Mononuclear cell (primary cell): ENCODE measurements around the gene PREX1. TPM values are rescaled to one million over a fixed set of nuclear protein-coding genes. Genes with fewer than 3 reads are reported as not detected.

Source experiments
- H3K27me3 ChIP-seq: 2 replicates; pipeline ENCODE4 v1.6.0; 2011; ENCODE audit warnings: low read length, control low read depth; ENCODE audit not compliant: insufficient read depth
- H3K4me1 ChIP-seq: 2 replicates; pipeline ENCODE4 v1.5.1; 2011; ENCODE audit warnings: mild to moderate bottlenecking, low read length, control low read depth; ENCODE audit not compliant: insufficient read depth
- H3K4me3 ChIP-seq: 2 replicates; pipeline ENCODE4 v1.5.1; 2011; ENCODE audit warnings: mild to moderate bottlenecking, low read length, moderate library complexity
- H3K9me3 ChIP-seq: 2 replicates; pipeline ENCODE4 v1.5.1; 2011; ENCODE audit warnings: low read depth, mild to moderate bottlenecking, control low read depth, low read length
- total RNA-seq: library from RNA; depleted of rRNA; stranded (reverse); fragments of >200 nt; gene quantifications from one replicate; pipeline ENCODE4 v1.2.3, GENCODE V29; 2012

The PREX1 gene
- total RNA-seq, 1 donor: 128 TPM

DNA sequence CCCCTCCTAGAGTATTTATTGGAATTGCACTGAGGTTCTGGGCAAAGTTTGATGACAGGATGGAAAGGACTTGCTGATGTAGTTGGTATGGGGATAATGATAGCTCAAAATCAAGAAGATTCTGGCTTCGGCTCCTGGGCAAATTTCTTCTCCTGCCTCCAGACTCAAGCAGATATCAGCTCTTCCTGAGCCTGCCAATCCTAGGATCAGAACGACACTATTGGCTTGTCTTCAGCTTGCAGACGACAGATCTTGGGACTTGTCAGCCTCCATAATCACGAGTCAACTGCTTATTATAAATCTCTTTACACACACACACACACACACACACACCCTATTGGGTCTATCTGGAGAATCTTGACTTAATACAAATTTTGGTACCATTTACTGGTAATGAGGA lies 131.1 kb downstream of the PREX1 start:
- no peaks in the 10 kb centered on the region for H3K27me3 ChIP-seq
- peaks cover 3% of the 10 kb centered on the region for H3K4me1 ChIP-seq
- no peaks in the 10 kb centered on the region for H3K9me3 ChIP-seq
- H3K4me3 ChIP-seq: no peak overlapping the region

DNA sequence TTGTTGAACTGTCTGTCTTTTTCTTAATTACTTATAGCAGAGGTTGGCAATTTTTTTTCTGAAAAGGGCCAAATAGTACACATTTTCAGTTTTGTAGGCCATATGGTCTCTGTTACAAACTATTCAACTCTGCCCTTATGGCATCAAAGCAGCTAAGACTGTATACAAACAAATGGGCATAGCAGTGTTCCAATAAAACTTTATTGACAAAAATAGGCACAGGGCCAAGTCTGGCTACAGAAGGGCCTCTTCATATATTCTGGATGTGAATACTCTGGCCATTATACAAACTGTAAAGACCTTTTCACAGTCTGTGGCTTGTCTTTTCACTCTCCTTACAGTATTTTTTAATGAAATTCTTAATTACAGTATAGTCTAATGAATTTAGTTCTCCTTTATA lies 132.1 kb downstream of the PREX1 start:
- Histone ChIP-seq H3K4me1 (peaks cover 10% of the 10 kb centered on the region), H3K4me3 (no peak overlapping the region), H3K27me3 (no peaks in the 10 kb centered on the region), H3K9me3 (no peaks in the 10 kb centered on the region)

- Histone ChIP-seq H3K9me3 (no peaks in the 10 kb centered on the region), H3K4me1 (peaks cover 14% of the 10 kb centered on the region), H3K4me3 (no peak overlapping the region), H3K27me3 (no peaks in the 10 kb centered on the region)
Measured at GRCh38 chr20:48695255-48695654, 132.5 kb downstream of the PREX1 start.

DNA sequence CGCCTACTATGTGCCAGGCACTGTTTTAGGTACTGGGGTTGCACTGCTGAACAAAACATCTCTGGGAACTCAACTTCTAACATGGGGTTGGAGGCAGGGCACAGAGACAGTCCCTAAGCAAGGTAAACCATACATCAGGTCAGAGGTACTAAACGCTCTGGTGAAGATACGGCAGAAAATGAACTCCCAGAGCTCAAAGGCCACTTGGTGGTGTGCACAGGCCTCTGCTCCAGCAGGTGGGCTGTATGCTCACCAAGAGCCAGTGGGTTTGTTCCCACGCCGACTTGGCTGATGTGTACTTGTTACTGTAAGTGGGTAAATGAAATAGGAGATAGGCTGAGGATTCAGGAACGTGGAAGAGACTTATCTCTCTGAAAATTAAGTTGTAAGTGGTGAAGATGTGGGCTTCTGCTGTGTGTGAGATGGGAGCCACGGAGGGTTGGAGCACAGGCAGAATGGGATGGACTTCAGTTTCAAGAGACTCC lies 133.4 kb downstream of the PREX1 start:
- Histone ChIP-seq H3K9me3 (no peaks in the 10 kb centered on the region), H3K4me1 (peaks cover 18% of the 10 kb centered on the region), H3K27me3 (no peaks in the 10 kb centered on the region), H3K4me3 (no peak overlapping the region)

- Histone ChIP-seq H3K9me3 (no peaks in the 10 kb centered on the region), H3K4me3 (no peak overlapping the region), H3K27me3 (no peaks in the 10 kb centered on the region), H3K4me1 (peaks cover 18% of the 10 kb centered on the region)
Measured at GRCh38 chr20:48691523-48691922, 136.3 kb downstream of the PREX1 start.

GRCh38 chr20:48690888-48691287 lies 136.9 kb downstream of the PREX1 start:
- Histone ChIP-seq H3K4me1 (peaks cover 23% of the 10 kb centered on the region), H3K4me3 (no peak overlapping the region), H3K27me3 (no peaks in the 10 kb centered on the region), H3K9me3 (no peaks in the 10 kb centered on the region)

DNA sequence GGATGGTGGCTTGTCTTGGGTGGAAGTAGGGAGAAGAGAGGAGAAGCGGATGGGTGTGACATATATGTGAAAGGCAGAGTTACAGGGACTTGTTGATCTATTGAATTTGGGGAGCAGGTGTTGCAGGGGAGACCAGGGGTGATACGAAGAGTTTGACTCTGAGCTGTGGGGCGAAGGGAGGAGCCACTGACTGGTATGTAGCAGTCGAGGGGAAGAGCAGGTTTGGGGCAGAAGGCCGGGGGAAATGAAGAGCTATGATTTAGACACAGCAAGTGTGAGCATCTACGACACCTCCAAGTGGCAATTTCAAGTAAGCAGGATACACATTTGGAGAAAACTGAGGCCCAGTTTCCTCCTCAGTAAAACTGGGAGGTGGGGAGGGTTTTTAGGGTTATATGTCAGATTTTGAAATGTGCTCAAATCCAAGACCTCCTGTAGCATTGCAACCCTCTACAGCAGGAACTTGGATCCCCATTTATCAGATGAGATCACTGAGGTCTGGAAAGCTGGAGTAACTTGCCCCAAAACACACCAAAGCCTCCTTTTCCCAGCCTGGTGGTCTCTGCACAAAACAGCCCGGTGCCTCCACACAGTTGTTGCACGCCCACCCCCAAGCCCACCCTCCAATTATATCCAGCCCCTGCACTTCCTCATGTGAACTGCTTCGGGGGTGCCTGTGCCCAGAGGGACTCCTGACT lies 137.8 kb downstream of the PREX1 start:
- Histone ChIP-seq H3K27me3 (no peaks in the 10 kb centered on the region), H3K4me1 (peaks cover 23% of the 10 kb centered on the region), H3K4me3 (no peak overlapping the region), H3K9me3 (no peaks in the 10 kb centered on the region)

GRCh38 chr20:48689388-48689787 lies 138.4 kb downstream of the PREX1 start:
- Histone ChIP-seq H3K4me1 (peaks cover 23% of the 10 kb centered on the region), H3K27me3 (no peaks in the 10 kb centered on the region), H3K9me3 (no peaks in the 10 kb centered on the region), H3K4me3 (no peak overlapping the region)

DNA sequence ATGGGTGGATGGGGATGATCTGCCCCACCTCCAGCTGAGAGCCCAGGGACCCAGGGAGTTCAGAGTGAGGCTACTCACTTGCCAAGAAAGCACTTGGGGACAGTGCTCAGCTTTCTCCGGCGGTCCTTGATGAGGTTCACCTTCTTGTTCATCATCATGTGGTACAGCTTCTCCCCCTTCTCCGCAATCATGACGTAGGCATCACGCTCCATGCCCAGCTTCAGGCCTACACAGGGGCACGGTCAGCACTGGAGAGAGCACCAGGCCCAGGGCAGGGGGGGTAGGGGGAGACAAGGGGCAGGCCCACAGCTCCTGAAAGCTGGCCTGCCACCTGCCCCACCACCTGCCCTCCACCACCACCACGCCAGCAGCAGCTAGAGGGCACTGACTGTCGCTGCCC lies 139.2 kb downstream of the PREX1 start:
- H3K4me1 ChIP-seq: peaks cover 23% of the 10 kb centered on the region
- H3K27me3 ChIP-seq: no peaks in the 10 kb centered on the region

DNA sequence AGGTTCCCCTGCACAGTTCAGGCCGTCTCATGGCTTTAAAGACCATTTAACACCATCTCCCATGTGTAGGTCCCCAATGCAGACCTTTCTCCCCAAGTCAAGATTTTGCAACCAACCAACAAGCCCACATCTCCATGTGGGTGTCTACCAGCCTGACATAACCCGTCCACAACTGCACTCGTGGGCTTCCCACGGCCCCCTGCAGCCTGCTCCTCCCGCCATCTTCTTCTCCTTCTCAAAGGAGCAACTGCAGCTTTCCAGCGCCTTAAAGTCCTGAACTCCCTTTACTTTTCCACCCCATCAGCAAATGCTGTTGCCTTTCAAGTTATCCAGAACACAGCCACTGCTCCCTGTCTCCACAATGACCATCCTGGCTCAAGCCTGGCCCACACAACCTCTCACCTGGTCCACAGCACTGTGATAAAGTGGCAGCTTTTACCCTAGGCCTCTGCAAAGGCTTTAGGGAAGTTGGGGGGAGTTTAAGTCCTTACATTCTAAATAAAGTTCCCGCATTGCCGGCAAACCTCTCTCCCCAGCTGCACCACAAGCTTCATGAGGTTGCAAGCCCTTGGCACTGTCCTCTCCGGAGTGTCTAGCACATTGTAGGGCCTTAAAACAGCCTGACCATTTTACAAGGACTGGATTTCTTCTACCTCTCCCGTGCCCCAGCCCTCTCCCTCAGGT lies 140.5 kb downstream of the PREX1 start:
- Histone ChIP-seq H3K9me3 (no peaks in the 10 kb centered on the region), H3K4me3 (no peak overlapping the region), H3K27me3 (no peaks in the 10 kb centered on the region), H3K4me1 (peaks cover 23% of the 10 kb centered on the region)

More for the DNA sequence above, 139.2 kb downstream of the PREX1 start:
- Histone ChIP-seq H3K9me3 (no peaks in the 10 kb centered on the region), H3K4me3 (no peak overlapping the region)

GRCh38 chr20:48686238-48687116 lies 141.3 kb downstream of the PREX1 start:
- Histone ChIP-seq H3K9me3 (no peaks in the 10 kb centered on the region), H3K27me3 (no peaks in the 10 kb centered on the region), H3K4me1 (peaks cover 19% of the 10 kb centered on the region), H3K4me3 (no peak overlapping the region)

DNA sequence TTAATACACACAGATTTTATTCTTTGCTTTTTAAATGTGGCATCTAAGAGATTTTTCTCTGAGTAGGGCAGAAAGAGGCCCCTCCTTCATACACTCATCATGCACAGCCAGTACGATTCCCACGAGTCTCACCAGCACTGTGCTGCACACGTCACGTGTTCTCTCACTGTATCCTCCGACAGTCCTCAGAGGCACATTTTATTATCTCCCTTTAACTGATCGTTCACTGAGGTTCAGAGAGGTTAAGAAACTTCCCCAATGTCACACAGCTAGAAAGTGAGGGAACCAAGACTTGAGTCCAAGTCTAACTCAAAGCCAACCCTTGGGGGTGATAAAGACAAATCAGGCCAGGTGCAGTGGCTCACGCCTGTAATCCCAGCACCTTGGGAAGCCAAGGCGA lies 142.5 kb downstream of the PREX1 start:
- no peak overlapping the region for H3K4me3 ChIP-seq
- no peaks in the 10 kb centered on the region for H3K27me3 ChIP-seq
- H3K9me3 ChIP-seq: no peaks in the 10 kb centered on the region
- H3K4me1 ChIP-seq: peaks cover 9% of the 10 kb centered on the region

GRCh38 chr20:48684501-48685041 lies 143.2 kb downstream of the PREX1 start:
- Histone ChIP-seq H3K27me3 (no peaks in the 10 kb centered on the region), H3K9me3 (no peaks in the 10 kb centered on the region), H3K4me3 (no peak overlapping the region), H3K4me1 (peaks cover 5% of the 10 kb centered on the region)

DNA sequence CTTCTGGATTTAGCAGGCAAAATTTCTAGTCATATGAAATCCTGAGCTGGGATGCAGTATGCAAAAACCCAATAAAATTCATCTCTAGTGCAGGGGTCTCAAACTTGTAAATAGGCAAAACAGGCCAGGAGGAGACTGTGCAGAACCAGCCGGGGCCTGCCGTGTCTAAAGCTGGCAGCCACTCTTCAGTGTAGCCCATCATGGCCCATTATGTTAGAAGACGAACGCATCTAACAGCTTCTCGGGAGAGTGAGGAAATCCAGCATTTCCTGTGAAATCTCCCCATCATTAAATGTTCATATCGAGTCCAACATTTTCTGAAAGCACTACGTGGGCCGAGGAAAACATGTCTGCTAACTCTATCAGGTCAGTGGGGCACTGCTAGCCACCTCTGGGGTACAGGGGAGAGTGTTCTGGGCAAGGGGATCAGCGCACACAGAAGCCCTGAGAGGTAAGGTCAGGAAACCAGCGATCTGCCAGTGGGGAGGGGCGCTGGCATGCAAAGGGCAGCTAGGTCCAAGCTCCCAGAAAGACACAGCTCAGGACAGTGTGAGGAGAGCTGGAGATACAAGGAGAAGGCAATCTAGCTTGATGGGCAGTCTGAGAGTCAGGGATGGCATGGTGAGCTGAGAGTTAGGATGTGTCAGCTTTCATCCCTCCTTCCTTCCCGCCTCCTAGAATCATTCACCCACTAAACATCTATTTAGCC lies 144.2 kb downstream of the PREX1 start:
- Histone ChIP-seq H3K9me3 (no peaks in the 10 kb centered on the region), H3K4me3 (no peak overlapping the region), H3K27me3 (no peaks in the 10 kb centered on the region), H3K4me1 (peaks cover 5% of the 10 kb centered on the region)
